Loucy (cell line): ENCODE data around the gene ETFA.

Source experiments
- H2AFZ ChIP-seq: fragments of 200-600 bp; sonication (generic); 2 replicates; pipeline ENCODE4 v1.6.0; 2016; ENCODE audit warnings: antibody characterized with exemption, mild to moderate bottlenecking, low read length, moderate library complexity
- H3F3A ChIP-seq: fragments of 200-600 bp; 2 replicates; pipeline ENCODE4 v1.6.0; 2016; ENCODE audit warnings: antibody characterized with exemption, low read depth, mild to moderate bottlenecking
- H3K27me3 ChIP-seq: fragments of 200-600 bp; sonication (generic); 2 replicates; pipeline ENCODE4 v1.6.1; 2014; ENCODE audit warnings: low read length, mild to moderate bottlenecking; ENCODE audit not compliant: insufficient read depth, poor library complexity, severe bottlenecking
- H3K36me3 ChIP-seq: fragments of 200-600 bp; sonication (generic); 2 replicates; pipeline ENCODE4 v1.6.1; 2016; ENCODE audit warnings: low read length; ENCODE audit not compliant: insufficient read depth
- H3K4me1 ChIP-seq: fragments of 200-600 bp; sonication (generic); 2 replicates; pipeline ENCODE4 v1.5.1; 2014; ENCODE audit warnings: low read length, mild to moderate bottlenecking; ENCODE audit not compliant: insufficient read depth, poor library complexity, severe bottlenecking
- H3K4me2 ChIP-seq: fragments of 200-600 bp; sonication (generic); 2 replicates; pipeline ENCODE4 v1.6.0; 2014; ENCODE audit warnings: antibody characterized with exemption, low read length, low read depth, mild to moderate bottlenecking; ENCODE audit not compliant: poor library complexity, severe bottlenecking
- H3K4me3 ChIP-seq: fragments of 200-600 bp; sonication (generic); 2 replicates; pipeline ENCODE4 v1.5.1; 2014; ENCODE audit warnings: low read length, mild to moderate bottlenecking, mixed read lengths; ENCODE audit not compliant: poor library complexity, severe bottlenecking
- H3K79me2 ChIP-seq: fragments of 200-600 bp; sonication (generic); 2 replicates; pipeline ENCODE4 v1.6.1; 2014; ENCODE audit warnings: low read length; ENCODE audit not compliant: insufficient read depth
- H3K9ac ChIP-seq: fragments of 200-600 bp; sonication (generic); 2 replicates; pipeline ENCODE4 v1.6.0; 2014; ENCODE audit warnings: mild to moderate bottlenecking, low read depth, low read length, moderate library complexity; ENCODE audit not compliant: poor library complexity, severe bottlenecking
- H3K9me2 ChIP-seq: fragments of 200-600 bp; sonication (generic); replicated peaks from 2 replicates; pipeline ENCODE4 v1.6.1; 2016; ENCODE audit warnings: low read depth, low read length, mixed read lengths
- H3K9me3 ChIP-seq: fragments of 200-600 bp; sonication (generic); 2 replicates; pipeline ENCODE4 v1.6.1; 2014; ENCODE audit warnings: mild to moderate bottlenecking, antibody characterized with exemption, low read length, low read depth; ENCODE audit not compliant: insufficient read depth
- H4K20me1 ChIP-seq: fragments of 200-600 bp; sonication (generic); 2 replicates; pipeline ENCODE4 v1.6.0; 2014; ENCODE audit warnings: antibody characterized with exemption, low read length, mild to moderate bottlenecking; ENCODE audit not compliant: insufficient read depth, poor library complexity, severe bottlenecking
- EZH2phosphoT487 ChIP-seq: fragments of 200-600 bp; IDR thresholded peaks from 2 replicates; pipeline ENCODE4 v1.6.1; 2018; ENCODE audit warnings: antibody characterized with exemption, mild to moderate bottlenecking, moderate library complexity, borderline replicate concordance
- TF ChIP-seq, protein P1 (sequence below): fragments of 200-600 bp; sonication (generic); conservative IDR thresholded peaks from 2 replicates; pipeline ENCODE4 v1.5.1; 2014; ENCODE audit warnings: mild to moderate bottlenecking, antibody characterized with exemption, low read length

The ETFA gene

GRCh38 chr15:76342058-76342381 is 30.8 kb upstream of the ETFA start:
- Histone ChIP-seq H3K4me3 (no peak overlapping the region), H3F3A (no peaks in the 10 kb centered on the region), H3K9me3 (no peaks in the 10 kb centered on the region), H3K79me2 (no peaks in the 10 kb centered on the region), H3K9me2 (no peaks in the 10 kb centered on the region), H3K27me3 (no peaks in the 10 kb centered on the region), H3K4me1 (no peaks in the 10 kb centered on the region), H3K9ac (no peak overlapping the region), H2AFZ (no peak overlapping the region), H3K4me2 (no peak overlapping the region), H4K20me1 (no peaks in the 10 kb centered on the region), H3K36me3 (no peaks in the 10 kb centered on the region)
- TF ChIP-seq, protein P1, sequence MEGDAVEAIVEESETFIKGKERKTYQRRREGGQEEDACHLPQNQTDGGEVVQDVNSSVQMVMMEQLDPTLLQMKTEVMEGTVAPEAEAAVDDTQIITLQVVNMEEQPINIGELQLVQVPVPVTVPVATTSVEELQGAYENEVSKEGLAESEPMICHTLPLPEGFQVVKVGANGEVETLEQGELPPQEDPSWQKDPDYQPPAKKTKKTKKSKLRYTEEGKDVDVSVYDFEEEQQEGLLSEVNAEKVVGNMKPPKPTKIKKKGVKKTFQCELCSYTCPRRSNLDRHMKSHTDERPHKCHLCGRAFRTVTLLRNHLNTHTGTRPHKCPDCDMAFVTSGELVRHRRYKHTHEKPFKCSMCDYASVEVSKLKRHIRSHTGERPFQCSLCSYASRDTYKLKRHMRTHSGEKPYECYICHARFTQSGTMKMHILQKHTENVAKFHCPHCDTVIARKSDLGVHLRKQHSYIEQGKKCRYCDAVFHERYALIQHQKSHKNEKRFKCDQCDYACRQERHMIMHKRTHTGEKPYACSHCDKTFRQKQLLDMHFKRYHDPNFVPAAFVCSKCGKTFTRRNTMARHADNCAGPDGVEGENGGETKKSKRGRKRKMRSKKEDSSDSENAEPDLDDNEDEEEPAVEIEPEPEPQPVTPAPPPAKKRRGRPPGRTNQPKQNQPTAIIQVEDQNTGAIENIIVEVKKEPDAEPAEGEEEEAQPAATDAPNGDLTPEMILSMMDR: no peak
- no peak for TF ChIP-seq EZH2phosphoT487

DNA sequence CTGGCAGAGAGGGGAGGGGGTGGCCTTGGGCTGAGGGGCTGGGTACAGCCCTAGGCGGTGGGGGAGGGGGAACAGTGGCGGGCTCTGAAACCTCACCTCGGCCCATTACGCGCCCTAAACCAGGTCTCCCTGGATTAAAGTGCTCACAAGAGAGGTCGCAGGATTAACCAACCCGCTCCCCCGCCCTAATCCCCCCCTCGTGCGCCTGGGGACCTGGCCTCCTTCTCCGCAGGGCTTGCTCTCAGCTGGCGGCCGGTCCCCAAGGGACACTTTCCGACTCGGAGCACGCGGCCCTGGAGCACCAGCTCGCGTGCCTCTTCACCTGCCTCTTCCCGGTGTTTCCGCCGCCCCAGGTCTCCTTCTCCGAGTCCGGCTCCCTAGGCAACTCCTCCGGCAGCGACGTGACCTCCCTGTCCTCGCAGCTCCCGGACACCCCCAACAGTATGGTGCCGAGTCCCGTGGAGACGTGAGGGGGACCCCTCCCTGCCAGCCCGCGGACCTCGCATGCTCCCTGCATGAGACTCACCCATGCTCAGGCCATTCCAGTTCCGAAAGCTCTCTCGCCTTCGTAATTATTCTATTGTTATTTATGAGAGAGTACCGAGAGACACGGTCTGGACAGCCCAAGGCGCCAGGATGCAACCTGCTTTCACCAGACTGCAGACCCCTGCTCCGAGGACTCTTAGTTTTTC is 30.2 kb upstream of the ETFA start:
- Histone ChIP-seq H3K9me3 (no peaks in the 10 kb centered on the region), H3K9me2 (no peaks in the 10 kb centered on the region), H3K4me2 (no peak overlapping the region), H3K4me1 (no peaks in the 10 kb centered on the region), H3K4me3 (no peak overlapping the region), H3F3A (no peaks in the 10 kb centered on the region), H3K27me3 (no peaks in the 10 kb centered on the region), H2AFZ (no peak overlapping the region), H3K9ac (no peak overlapping the region), H3K79me2 (no peaks in the 10 kb centered on the region), H4K20me1 (no peaks in the 10 kb centered on the region), H3K36me3 (no peaks in the 10 kb centered on the region)
- TF ChIP-seq EZH2phosphoT487: no peak
- TF ChIP-seq, protein P1: no peak

- no peaks in the 10 kb centered on the region for H3K79me2 ChIP-seq
- no peaks in the 10 kb centered on the region for H3F3A ChIP-seq
- TF ChIP-seq, protein P1: no peak
- no peak for TF ChIP-seq EZH2phosphoT487
- no peaks in the 10 kb centered on the region for H3K4me1 ChIP-seq
- no peaks in the 10 kb centered on the region for H4K20me1 ChIP-seq
- H3K27me3 ChIP-seq: no peaks in the 10 kb centered on the region
- H3K4me2 ChIP-seq: no peak overlapping the region
- H3K9me3 ChIP-seq: no peaks in the 10 kb centered on the region
- H3K9ac ChIP-seq: no peak overlapping the region
- no peaks in the 10 kb centered on the region for H3K36me3 ChIP-seq
- H3K4me3 ChIP-seq: no peak overlapping the region
- no peaks in the 10 kb centered on the region for H3K9me2 ChIP-seq
- H2AFZ ChIP-seq: no peak overlapping the region
These were observed 29.6 kb upstream of the ETFA start for GRCh38 chr15:76340803-76341365.
